ENCODE results near the gene STRBP. TPM values are rescaled to one million over a fixed set of nuclear protein-coding genes. Genes with fewer than 3 reads are reported as not detected.

STRBP gene
- total RNA-seq, 4 donors from 2014 or later: 10.6 to 18.4 (median 14.5) TPM

DNA sequence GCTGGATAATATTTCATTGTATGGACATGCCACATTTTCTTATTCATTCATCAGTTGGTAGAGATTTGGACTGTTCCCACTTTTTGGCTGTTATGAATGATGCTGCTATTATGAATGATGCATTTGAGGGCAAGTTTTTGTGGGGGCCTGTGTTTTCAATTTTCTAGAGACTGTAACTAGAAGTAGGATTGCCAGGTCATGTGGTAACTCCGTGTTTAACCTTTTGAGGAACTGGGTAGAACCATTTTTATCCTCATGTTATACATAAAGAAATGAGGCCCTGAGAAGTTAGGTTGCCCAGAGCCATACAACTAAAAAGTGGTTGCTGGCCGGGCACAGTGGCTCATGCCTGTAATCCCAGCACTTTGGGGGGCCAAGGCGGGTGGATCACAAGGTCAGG, 22.4 kb upstream of the STRBP start:
- Histone ChIP-seq H3K9me3 (no peaks in the 10 kb centered on the region), H3K27me3 (peaks cover 8% of the 10 kb centered on the region), H3K4me1 (no peaks in the 10 kb centered on the region), H3K36me3 (no peaks in the 10 kb centered on the region), H3K27ac (no peak overlapping the region), H3K4me3 (no peak overlapping the region)
- 70% methylated on average over 3 of the region's 3 CpGs for WGBS
- no peak for DNase-seq (ENCODE audit: low spot score in 2 of 2)
- no peak for TF ChIP-seq POLR2AphosphoS5 (IDR thresholded peaks at IDR 0.05)
- TF ChIP-seq POLR2A (IDR thresholded peaks at IDR 0.05): no peak
- TF ChIP-seq, protein P1, sequence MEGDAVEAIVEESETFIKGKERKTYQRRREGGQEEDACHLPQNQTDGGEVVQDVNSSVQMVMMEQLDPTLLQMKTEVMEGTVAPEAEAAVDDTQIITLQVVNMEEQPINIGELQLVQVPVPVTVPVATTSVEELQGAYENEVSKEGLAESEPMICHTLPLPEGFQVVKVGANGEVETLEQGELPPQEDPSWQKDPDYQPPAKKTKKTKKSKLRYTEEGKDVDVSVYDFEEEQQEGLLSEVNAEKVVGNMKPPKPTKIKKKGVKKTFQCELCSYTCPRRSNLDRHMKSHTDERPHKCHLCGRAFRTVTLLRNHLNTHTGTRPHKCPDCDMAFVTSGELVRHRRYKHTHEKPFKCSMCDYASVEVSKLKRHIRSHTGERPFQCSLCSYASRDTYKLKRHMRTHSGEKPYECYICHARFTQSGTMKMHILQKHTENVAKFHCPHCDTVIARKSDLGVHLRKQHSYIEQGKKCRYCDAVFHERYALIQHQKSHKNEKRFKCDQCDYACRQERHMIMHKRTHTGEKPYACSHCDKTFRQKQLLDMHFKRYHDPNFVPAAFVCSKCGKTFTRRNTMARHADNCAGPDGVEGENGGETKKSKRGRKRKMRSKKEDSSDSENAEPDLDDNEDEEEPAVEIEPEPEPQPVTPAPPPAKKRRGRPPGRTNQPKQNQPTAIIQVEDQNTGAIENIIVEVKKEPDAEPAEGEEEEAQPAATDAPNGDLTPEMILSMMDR (IDR thresholded peaks at IDR 0.05): no peak
- no peak for TF ChIP-seq EP300 (IDR thresholded peaks at IDR 0.05)

GRCh38 chr9:123287639-123288038, 19.3 kb upstream of the STRBP start:
- H3K9me3 ChIP-seq: no peaks in the 10 kb centered on the region
- no peak overlapping the region for H3K27ac ChIP-seq
- no peak overlapping the region for H3K4me3 ChIP-seq
- 88% methylated on average over 3 of the region's 3 CpGs for WGBS
- peaks cover 17% of the 10 kb centered on the region for H3K27me3 ChIP-seq
- no peaks in the 10 kb centered on the region for H3K4me1 ChIP-seq
- H3K36me3 ChIP-seq: no peaks in the 10 kb centered on the region
- TF ChIP-seq POLR2AphosphoS5 (IDR thresholded peaks at IDR 0.05): no peak
- no peak for TF ChIP-seq EP300 (IDR thresholded peaks at IDR 0.05)
- no peak for TF ChIP-seq POLR2A (IDR thresholded peaks at IDR 0.05)
- TF ChIP-seq, protein P1 (IDR thresholded peaks at IDR 0.05): no peak
- DNase-seq (ENCODE audit: low spot score in 2 of 2): no peak

DNA sequence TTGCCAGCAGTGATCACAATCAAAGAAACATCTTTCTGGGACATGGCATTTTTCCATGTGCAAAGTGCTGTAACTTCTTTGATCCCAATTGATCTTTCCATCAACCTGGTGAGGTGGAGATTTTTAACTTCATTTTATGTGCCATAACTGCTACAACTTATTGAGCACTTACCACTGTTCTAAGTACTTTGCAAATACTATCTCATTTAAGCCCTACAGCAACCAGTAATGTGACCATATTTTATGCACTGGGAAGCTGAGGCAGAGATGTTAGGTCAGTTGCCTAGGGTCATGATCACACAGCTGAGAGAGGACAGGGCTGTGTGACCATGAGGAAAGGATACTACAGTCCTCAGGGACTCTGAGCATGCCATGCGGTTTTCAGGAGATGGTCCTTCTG, 17.9 kb upstream of the STRBP start:
- no peaks in the 10 kb centered on the region for H3K9me3 ChIP-seq
- peaks cover 12% of the 10 kb centered on the region for H3K27me3 ChIP-seq
- no peak overlapping the region for H3K4me3 ChIP-seq
- WGBS: 81% methylated on average over 1 of the region's 1 CpG
- no peak overlapping the region for H3K27ac ChIP-seq
- no peaks in the 10 kb centered on the region for H3K4me1 ChIP-seq
- TF ChIP-seq, protein P1 (IDR thresholded peaks at IDR 0.05): no peak
- no peak for TF ChIP-seq POLR2A (IDR thresholded peaks at IDR 0.05)
- no peak for TF ChIP-seq EP300 (IDR thresholded peaks at IDR 0.05)
- no peak for TF ChIP-seq POLR2AphosphoS5 (IDR thresholded peaks at IDR 0.05)
- H3K36me3 ChIP-seq: no peaks in the 10 kb centered on the region
- no peak for DNase-seq (ENCODE audit: low spot score in 2 of 2)

DNA sequence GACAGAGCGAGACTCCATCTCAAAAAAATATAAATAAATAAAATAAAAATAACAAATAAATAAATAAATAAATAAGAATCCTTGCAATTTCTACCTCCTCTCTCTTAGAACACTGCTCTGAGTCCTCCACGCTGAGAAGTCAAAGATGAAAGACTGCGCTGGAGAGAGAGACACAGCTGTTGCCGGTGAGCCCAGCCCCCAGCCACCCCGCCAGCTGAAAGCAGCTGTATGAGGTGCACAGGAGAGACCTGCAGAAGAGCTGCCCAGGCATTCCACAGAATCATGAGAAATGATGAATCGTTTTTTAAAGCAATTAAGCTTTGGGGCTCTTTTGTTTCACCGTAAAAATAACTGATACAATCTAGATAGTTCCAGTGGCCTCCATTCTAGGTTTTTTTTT, 16.3 kb upstream of the STRBP start:
- WGBS: 56% methylated on average over 7 of the region's 7 CpGs
- H3K36me3 ChIP-seq: no peaks in the 10 kb centered on the region
- no peak overlapping the region for H3K27ac ChIP-seq
- no peak for DNase-seq (ENCODE audit: low spot score in 2 of 2)
- H3K4me1 ChIP-seq: no peaks in the 10 kb centered on the region
- TF ChIP-seq, protein P1 (IDR thresholded peaks at IDR 0.05): no peak
- TF ChIP-seq EP300 (IDR thresholded peaks at IDR 0.05): no peak
- TF ChIP-seq POLR2A (IDR thresholded peaks at IDR 0.05): no peak
- TF ChIP-seq POLR2AphosphoS5 (IDR thresholded peaks at IDR 0.05): no peak
- peaks cover 10% of the 10 kb centered on the region for H3K27me3 ChIP-seq
- no peak overlapping the region for H3K4me3 ChIP-seq
- H3K9me3 ChIP-seq: no peaks in the 10 kb centered on the region

DNA sequence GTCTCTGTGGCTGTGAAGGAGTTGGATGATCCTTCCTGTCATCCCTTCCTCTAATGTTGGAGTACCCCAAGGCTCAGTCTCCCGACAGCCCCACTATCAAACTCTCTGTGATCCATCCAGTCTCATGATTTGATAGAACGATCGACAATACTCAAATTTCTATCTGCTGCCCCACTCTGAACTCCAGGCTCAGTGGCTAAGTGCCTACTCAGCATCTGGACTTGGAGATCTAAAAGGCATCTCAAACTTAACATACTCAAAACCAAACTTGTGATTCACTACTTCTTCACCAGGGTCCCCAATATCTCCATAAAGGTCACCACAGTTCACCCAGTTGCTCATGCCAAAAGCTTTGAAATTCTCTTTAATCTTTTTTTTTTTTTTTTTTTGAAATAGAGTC, 15.1 kb upstream of the STRBP start:
- Histone ChIP-seq H3K4me3 (no peak overlapping the region), H3K36me3 (no peaks in the 10 kb centered on the region), H3K27me3 (peaks cover 10% of the 10 kb centered on the region), H3K4me1 (no peaks in the 10 kb centered on the region), H3K27ac (no peak overlapping the region), H3K9me3 (no peaks in the 10 kb centered on the region)
- TF ChIP-seq, protein P1 (IDR thresholded peaks at IDR 0.05): no peak
- no peak for TF ChIP-seq EP300 (IDR thresholded peaks at IDR 0.05)
- no peak for TF ChIP-seq POLR2A (IDR thresholded peaks at IDR 0.05)
- no peak for TF ChIP-seq POLR2AphosphoS5 (IDR thresholded peaks at IDR 0.05)
- no peak for DNase-seq (ENCODE audit: low spot score in 2 of 2)
- 93% methylated on average over 3 of the region's 3 CpGs for WGBS

All from suprapubic skin (tissue), 4 donors.